GF-D8 (cell line): Measurements from ENCODE around the gene ALKBH4.
"Not testable (repeated sequence)": the region's sequence is repeated elsewhere in the genome, so short reads cannot be mapped to it uniquely, and the experiment has no call there.

ENCODE experiments used
- DNase-seq: peaks from one replicate; lab custom pipeline; 2025; lab: John Stamatoyannopoulos, UW

The ALKBH4 gene

GRCh38 chr7:102454932-102455331 is 9.7 kb downstream of the ALKBH4 start:
- DNase-seq: not testable (repeated sequence)

GRCh38 chr7:102454468-102454867 is 10.2 kb downstream of the ALKBH4 start:
- no peak for DNase-seq

GRCh38 chr7:102453319-102453718 is 11.3 kb downstream of the ALKBH4 start:
- DNase-seq: no peak

GRCh38 chr7:102452451-102452850 is 12.2 kb downstream of the ALKBH4 start:
- no peak for DNase-seq

- no peak for DNase-seq
These were observed 13.2 kb downstream of the ALKBH4 start for GRCh38 chr7:102451371-102452054.

GRCh38 chr7:102450242-102450641 is 14.4 kb downstream of the ALKBH4 start:
- DNase-seq: no peak

GRCh38 chr7:102449136-102449535 is 15.5 kb downstream of the ALKBH4 start:
- no peak for DNase-seq

GRCh38 chr7:102447311-102447710 is 17.4 kb downstream of the ALKBH4 start:
- DNase-seq: no peak

- DNase-seq: no peak
These were observed 18.1 kb downstream of the ALKBH4 start for GRCh38 chr7:102446387-102447156.

- DNase-seq: no peak
These were observed 19.0 kb downstream of the ALKBH4 start for GRCh38 chr7:102445674-102446071.

GRCh38 chr7:102444961-102445673 is 19.5 kb downstream of the ALKBH4 start:
- no peak for DNase-seq

GRCh38 chr7:102439963-102440795 is 24.5 kb downstream of the ALKBH4 start:
- DNase-seq: no peak

GRCh38 chr7:102436118-102436517 is 28.5 kb downstream of the ALKBH4 start:
- DNase-seq: no peak

- no peak for DNase-seq
These were observed 30.6 kb downstream of the ALKBH4 start for GRCh38 chr7:102434039-102434486.

GRCh38 chr7:102433219-102434038 is 31.2 kb downstream of the ALKBH4 start, which contains the start of gene ORAI2:
Gene ORAI2 (plus strand): TSS chr7:102433575. CDS start chr7:102438957, 5,382 bp downstream.
- no peak for DNase-seq

- no peak for DNase-seq
These were observed 32.0 kb downstream of the ALKBH4 start for GRCh38 chr7:102432442-102433218.

GRCh38 chr7:102431617-102432298 is 32.9 kb downstream of the ALKBH4 start:
- no peak for DNase-seq

- no peak for DNase-seq
These were observed 35.3 kb downstream of the ALKBH4 start for GRCh38 chr7:102429141-102429899.

GRCh38 chr7:102427019-102427405 is 37.7 kb downstream of the ALKBH4 start:
- no peak for DNase-seq
